Endothelial cell (in vitro differentiated cells): ENCODE data around the gene DLGAP5. TPM values are rescaled to one million over a fixed set of nuclear protein-coding genes. Genes with fewer than 3 reads are reported as not detected.

Experiments
- DNase-seq: peaks from one replicate; pipeline ENCODE4 v3.0.0; 2021; ENCODE audit warnings: low spot score
- H3K27ac Mint-ChIP-seq: one replicate; pipeline ENCODE4 v1.8.0; 2021; ENCODE audit warnings: mixed read lengths, inconsistent platforms; ENCODE audit not compliant: unreplicated experiment
- H3K27me3 Mint-ChIP-seq: one replicate; pipeline ENCODE4 v1.8.0; 2021; ENCODE audit warnings: mild to moderate bottlenecking, moderate library complexity, mixed read lengths, inconsistent platforms; ENCODE audit not compliant: unreplicated experiment
- H3K36me3 Mint-ChIP-seq: one replicate; pipeline ENCODE4 v1.8.0; 2021; ENCODE audit warnings: mild to moderate bottlenecking, low read depth, mixed read lengths, inconsistent platforms; ENCODE audit not compliant: unreplicated experiment
- H3K4me1 Mint-ChIP-seq: one replicate; pipeline ENCODE4 v1.8.0; 2021; ENCODE audit warnings: mild to moderate bottlenecking, mixed read lengths, inconsistent platforms; ENCODE audit not compliant: unreplicated experiment
- H3K4me3 Mint-ChIP-seq: one replicate; pipeline ENCODE4 v1.8.0; 2021; ENCODE audit warnings: mild to moderate bottlenecking, mixed read lengths, inconsistent platforms; ENCODE audit not compliant: unreplicated experiment
- H3K9me3 Mint-ChIP-seq: one replicate; pipeline ENCODE4 v1.8.0; 2021; ENCODE audit warnings: mixed read lengths, inconsistent platforms; ENCODE audit not compliant: unreplicated experiment
- total RNA-seq: library from RNA; stranded (reverse); fragmentation: NEBNext Ultra II Directional; extraction: Animal tissue kit (Norgen Biotek cat#: 25700); gene quantifications from one replicate; pipeline ENCODE4 v1.2.1, GENCODE V29; 2021; ENCODE audit not compliant: unreplicated experiment
- TF ChIP-seq, protein P1 (sequence below): fragments of 200-600 bp; sonication (generic); IDR thresholded peaks from one replicate; pipeline ENCODE4 v1.5.0; 2021; ENCODE audit warnings: antibody characterized with exemption; ENCODE audit not compliant: unreplicated experiment

The DLGAP5 gene
- total RNA-seq, 1 donor from 2014 or later, result 12.8 TPM

DNA sequence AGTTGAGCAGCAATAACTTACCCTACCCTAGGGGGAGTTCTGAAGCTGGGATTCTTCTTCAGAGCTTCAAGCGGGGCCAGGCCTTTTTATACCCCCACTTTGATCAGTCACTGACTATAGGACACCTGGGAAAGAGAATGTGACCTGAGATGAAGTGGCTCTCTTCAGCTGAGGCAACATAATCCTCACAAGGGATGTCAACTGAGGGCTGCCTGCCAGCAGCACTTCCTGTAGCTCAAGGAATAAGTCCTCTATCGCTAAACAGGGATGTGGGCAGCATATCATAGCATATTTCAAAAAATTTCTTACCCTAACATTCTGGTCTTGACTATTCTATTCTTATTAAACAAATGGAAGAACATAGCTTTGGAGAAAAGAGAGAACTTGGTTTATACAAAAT is 45.0 kb downstream of the DLGAP5 start:
- no peak for DNase-seq
- Mint-ChIP-seq H3K27me3 (no peaks in the 10 kb centered on the region), H3K27ac (no peak overlapping the region), H3K4me3 (no peak overlapping the region), H3K9me3 (no peaks in the 10 kb centered on the region), H3K4me1 (no peaks in the 10 kb centered on the region), H3K36me3 (no peaks in the 10 kb centered on the region)
- TF ChIP-seq, protein P1, sequence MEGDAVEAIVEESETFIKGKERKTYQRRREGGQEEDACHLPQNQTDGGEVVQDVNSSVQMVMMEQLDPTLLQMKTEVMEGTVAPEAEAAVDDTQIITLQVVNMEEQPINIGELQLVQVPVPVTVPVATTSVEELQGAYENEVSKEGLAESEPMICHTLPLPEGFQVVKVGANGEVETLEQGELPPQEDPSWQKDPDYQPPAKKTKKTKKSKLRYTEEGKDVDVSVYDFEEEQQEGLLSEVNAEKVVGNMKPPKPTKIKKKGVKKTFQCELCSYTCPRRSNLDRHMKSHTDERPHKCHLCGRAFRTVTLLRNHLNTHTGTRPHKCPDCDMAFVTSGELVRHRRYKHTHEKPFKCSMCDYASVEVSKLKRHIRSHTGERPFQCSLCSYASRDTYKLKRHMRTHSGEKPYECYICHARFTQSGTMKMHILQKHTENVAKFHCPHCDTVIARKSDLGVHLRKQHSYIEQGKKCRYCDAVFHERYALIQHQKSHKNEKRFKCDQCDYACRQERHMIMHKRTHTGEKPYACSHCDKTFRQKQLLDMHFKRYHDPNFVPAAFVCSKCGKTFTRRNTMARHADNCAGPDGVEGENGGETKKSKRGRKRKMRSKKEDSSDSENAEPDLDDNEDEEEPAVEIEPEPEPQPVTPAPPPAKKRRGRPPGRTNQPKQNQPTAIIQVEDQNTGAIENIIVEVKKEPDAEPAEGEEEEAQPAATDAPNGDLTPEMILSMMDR, result no peak

DNA sequence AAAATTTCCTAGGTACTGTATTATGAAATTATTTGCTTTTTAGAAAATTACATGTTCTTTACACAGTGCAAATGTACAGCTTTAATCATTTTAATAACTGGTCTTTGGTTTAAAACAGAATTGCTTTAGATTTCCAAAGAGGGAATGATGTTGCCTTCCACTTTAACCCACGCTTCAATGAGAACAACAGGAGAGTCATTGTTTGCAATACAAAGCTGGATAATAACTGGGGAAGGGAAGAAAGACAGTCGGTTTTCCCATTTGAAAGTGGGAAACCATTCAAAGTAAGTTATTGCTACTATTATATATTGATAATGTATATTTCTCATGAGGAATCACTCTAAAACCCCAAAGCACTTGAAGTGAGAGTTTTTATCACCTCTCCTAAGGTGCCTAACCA is 48.9 kb downstream of the DLGAP5 start:
- DNase-seq, result no peak
- no peak overlapping the region for H3K4me3 Mint-ChIP-seq
- H3K36me3 Mint-ChIP-seq, result no peaks in the 10 kb centered on the region
- H3K27ac Mint-ChIP-seq, result no peak overlapping the region
- TF ChIP-seq, protein P1, result no peak
- H3K4me1 Mint-ChIP-seq, result no peaks in the 10 kb centered on the region
- H3K9me3 Mint-ChIP-seq, result no peaks in the 10 kb centered on the region
- H3K27me3 Mint-ChIP-seq, result no peaks in the 10 kb centered on the region

DNA sequence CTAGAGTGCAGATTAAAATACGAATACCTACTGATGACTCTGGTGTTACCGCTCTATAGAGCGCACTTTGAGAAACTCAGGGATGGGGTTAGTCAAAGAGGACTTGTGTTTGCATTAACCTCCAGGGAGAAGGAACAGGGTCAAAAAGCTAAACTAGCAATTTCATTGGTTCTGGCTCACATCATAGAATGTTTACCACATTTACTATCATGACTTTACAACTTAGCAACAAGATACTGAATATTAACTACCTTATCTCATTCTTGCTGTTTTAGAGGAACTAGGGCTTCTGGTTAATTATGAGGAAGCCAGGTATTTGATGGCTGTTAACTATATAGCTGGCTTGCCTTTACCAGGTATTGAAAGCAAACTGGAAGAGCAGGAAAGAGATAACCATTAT is 49.6 kb downstream of the DLGAP5 start:
- Mint-ChIP-seq H3K4me3 (no peak overlapping the region), H3K4me1 (no peaks in the 10 kb centered on the region), H3K27me3 (no peaks in the 10 kb centered on the region), H3K36me3 (no peaks in the 10 kb centered on the region), H3K27ac (no peak overlapping the region), H3K9me3 (no peaks in the 10 kb centered on the region)
- TF ChIP-seq, protein P1, result no peak
- DNase-seq, result no peak

DNA sequence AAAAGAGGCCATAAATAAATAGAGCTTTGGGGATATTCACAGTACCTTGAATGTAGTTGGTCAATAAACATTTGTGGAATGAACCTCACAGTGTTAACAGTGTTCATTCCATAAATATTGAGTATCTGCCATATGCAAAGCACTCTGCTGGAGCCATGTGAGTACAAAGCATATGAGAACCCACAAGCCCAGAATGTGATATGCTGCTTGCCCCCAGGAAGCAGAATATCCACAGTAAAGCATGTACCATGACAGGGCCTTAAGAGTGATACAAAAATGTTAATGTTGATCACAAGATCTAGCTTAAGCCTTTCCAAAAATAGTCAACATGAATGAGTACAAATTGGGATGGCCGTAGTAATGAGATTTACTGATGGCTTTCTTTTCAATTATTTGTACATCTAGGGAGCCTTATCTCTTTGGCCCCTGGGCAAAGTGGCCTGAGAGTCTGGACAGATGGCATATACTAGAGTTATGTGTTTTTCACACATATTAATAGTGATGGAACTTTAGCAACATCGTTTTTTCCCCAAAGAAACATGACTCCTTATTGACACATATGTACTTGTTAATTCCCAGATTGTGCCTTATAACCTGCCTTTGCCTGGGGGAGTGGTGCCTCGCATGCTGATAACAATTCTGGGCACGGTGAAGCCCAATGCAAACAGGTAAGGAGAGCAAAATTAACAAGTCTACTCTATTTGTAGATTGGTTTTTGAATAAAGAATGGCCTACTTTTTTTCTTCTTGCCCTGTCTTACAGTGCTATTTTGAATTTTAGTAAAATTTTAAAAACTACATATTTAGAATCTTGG is 51.5 kb downstream of the DLGAP5 start:
- no peaks in the 10 kb centered on the region for H3K4me1 Mint-ChIP-seq
- no peaks in the 10 kb centered on the region for H3K36me3 Mint-ChIP-seq
- no peaks in the 10 kb centered on the region for H3K27me3 Mint-ChIP-seq
- no peak overlapping the region for H3K4me3 Mint-ChIP-seq
- DNase-seq, result no peak
- TF ChIP-seq, protein P1, result no peak
- H3K27ac Mint-ChIP-seq, result no peak overlapping the region
- no peaks in the 10 kb centered on the region for H3K9me3 Mint-ChIP-seq

DNA sequence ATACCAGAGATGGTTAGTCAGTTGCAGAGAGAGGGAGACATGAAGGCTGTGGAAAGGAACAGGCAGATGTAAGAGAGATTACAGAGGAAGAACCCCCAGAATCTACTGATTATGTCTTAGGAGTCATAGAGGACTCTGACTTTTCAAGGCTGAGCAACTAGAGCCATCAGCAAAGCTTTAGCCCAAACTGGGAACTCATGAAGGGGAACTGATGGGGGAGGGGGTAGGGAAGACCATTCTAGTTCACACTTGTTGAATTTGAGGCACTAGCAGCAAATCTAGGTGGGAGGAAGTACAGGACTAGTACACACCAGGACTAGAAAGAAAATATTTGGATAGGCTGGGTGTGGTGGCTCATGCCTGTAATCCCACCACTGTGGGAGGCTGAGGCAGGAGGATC is 52.2 kb downstream of the DLGAP5 start:
- H3K9me3 Mint-ChIP-seq, result no peaks in the 10 kb centered on the region
- H3K4me1 Mint-ChIP-seq, result no peaks in the 10 kb centered on the region
- no peaks in the 10 kb centered on the region for H3K27me3 Mint-ChIP-seq
- no peaks in the 10 kb centered on the region for H3K36me3 Mint-ChIP-seq
- TF ChIP-seq, protein P1, result no peak
- no peak overlapping the region for H3K4me3 Mint-ChIP-seq
- H3K27ac Mint-ChIP-seq, result no peak overlapping the region
- no peak for DNase-seq
